Right lobe of liver (tissue), 6 donors: ENCODE results near the gene PIK3CG. TPM values are rescaled to one million over a fixed set of nuclear protein-coding genes. Genes with fewer than 3 reads are reported as not detected.
A peak's percentile ranks its signal among the peaks of the same experiment; 100 is the strongest.

Source experiments
- ATAC-seq, 4 donors: fragments of 200-7000 bp; cut with Tn5 transposase; one replicate each; pipeline ENCODE4 v1.9.1; 2020; ENCODE audit warnings: mild to moderate bottlenecking in 4 of 4, moderate library complexity in 4 of 4
- DNase-seq, 3 donors: peaks; one replicate each; pipeline ENCODE4 v3.0.0-alpha.2; 2020
- H3K27ac ChIP-seq, 3 donors: fragments of 200-600 bp; one replicate each; pipeline ENCODE4 v1.8.0; 2022
- H3K27me3 ChIP-seq, 2 donors: fragments of 200-600 bp; one replicate each; pipeline ENCODE4 v1.8.0; 2022
- H3K36me3 ChIP-seq, 4 donors: fragments of 200-600 bp; sonication (generic) in 1 of 4; one replicate each; pipeline versions ENCODE4 v1.5.1 to v1.8.0; 2017 to 2022; ENCODE audit warnings: control low read depth in 1 of 4
- H3K4me1 ChIP-seq, 4 donors: fragments of 200-600 bp; sonication (generic) in 1 of 4; one replicate each; pipeline versions ENCODE4 v1.5.1 to v1.8.0; 2017 to 2022; ENCODE audit warnings: control low read depth in 1 of 4
- H3K4me3 ChIP-seq, 3 donors: fragments of 200-600 bp; one replicate each; pipeline ENCODE4 v1.8.0; 2022
- H3K9me3 ChIP-seq, 4 donors: fragments of 200-600 bp; sonication (generic) in 1 of 4; one replicate each; pipeline versions ENCODE4 v1.5.1 to v1.8.0; 2017 to 2022; ENCODE audit warnings: control low read depth in 1 of 4
- POLR2A ChIP-seq: fragments of 450-650 bp; IDR thresholded peaks from one replicate; pipeline ENCODE4 v1.6.1; 2017; ENCODE audit warnings: antibody characterized with exemption, mild to moderate bottlenecking
- WGBS: methylation state at CpG from one replicate; pipeline ENCODE4 v1.1.6; 2018; ENCODE audit warnings: low coverage, low lambda C conversion rate; ENCODE audit not compliant: insufficient coverage; ENCODE audit errors: missing lambda C conversion rate; 5-methylcytosine and 5-hydroxymethylcytosine counted together
- intact Hi-C, 2 donors: fragments of 100-400 bp; cut with DNase I; formaldehyde crosslinking; loops; one replicate each; pipeline versions ENCODE4 v1.11.2 to v1.14.1; 2022
- total RNA-seq, 6 experiments: library from RNA; depleted of rRNA in 2 of 6; stranded (reverse); fragments of >200 nt in 2 of 6; fragmentation: NEBNext Ultra II Directional in 3 of 6; extraction: Animal tissue kit (Norgen Biotek cat#: 25700) in 3 of 6; gene quantifications; one replicate each; pipeline versions ENCODE4 v1.1.0 to v1.2.4, GENCODE V29; 2016 to 2023
- TF ChIP-seq, protein P1 (sequence below), 4 donors: fragments of 200-600 bp in 3 of 4; fragments of 450-650 bp in 1 of 4; IDR thresholded peaks; one replicate each; pipeline versions ENCODE4 v1.5.1 to v1.8.0; 2016 to 2022; ENCODE audit warnings: antibody characterized with exemption in 4 of 4, mild to moderate bottlenecking in 2 of 4
- donor health status: DM: no; HTN: yes; CAD: no.
- donor health status: DM: no; HTN: no; CAD: no.
- donor health status: DM: no; HTN: no; CAD: no.
- donor health status: DM: no; HTN: yes; CAD: no.
- donor health status: DM: no; HTN: yes; CAD: no.

PIK3CG gene
- total RNA-seq, 6 experiments from 2014 or later: 0.53 to 1.9 (median 0.71) TPM

DNA sequence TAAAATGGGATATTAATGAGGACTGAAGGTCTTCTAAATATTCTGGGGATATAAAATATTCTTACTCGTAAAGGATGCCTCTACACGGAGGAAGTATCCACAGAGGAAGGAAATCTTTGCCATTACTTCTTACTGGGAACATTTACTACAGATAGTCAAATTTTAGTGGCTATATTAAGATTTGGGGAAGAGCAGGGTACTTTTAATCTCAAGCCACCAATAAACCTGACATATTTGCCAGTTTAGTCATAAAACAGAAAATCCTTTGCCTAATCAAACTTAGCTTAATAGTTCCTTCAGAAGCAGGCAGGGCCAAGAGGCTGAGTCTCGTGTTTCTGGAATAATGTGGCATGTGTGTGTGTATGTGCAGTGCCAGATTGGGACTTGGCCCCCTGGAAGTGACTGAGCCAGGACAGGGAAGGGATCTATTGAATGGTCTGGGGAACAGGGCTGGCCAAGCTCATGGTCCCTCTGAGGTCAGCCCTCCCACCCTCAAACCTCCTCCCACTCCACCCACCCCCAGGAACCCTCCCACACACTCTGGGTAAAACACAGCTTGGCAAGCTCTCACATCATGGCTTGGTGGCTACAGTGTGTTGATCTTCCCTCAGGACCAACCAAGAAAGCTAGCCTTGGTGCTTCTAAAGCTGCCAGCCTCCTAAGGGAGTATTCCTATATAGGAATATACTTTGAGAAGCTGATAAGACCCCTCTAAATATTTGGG, 1.6 kb upstream of the PIK3CG start:
- DNase-seq (no peak), ATAC-seq (no peak)
- Histone ChIP-seq H3K4me3 (no peak overlapping the region), H3K4me1 (no peaks in the 10 kb centered on the region), H3K9me3 (no peaks in the 10 kb centered on the region), H3K36me3 (no peaks in the 10 kb centered on the region), H3K27ac (no peak overlapping the region), H3K27me3 (no peaks in the 10 kb centered on the region)
- TF ChIP-seq POLR2A: no peak
- TF ChIP-seq, protein P1, sequence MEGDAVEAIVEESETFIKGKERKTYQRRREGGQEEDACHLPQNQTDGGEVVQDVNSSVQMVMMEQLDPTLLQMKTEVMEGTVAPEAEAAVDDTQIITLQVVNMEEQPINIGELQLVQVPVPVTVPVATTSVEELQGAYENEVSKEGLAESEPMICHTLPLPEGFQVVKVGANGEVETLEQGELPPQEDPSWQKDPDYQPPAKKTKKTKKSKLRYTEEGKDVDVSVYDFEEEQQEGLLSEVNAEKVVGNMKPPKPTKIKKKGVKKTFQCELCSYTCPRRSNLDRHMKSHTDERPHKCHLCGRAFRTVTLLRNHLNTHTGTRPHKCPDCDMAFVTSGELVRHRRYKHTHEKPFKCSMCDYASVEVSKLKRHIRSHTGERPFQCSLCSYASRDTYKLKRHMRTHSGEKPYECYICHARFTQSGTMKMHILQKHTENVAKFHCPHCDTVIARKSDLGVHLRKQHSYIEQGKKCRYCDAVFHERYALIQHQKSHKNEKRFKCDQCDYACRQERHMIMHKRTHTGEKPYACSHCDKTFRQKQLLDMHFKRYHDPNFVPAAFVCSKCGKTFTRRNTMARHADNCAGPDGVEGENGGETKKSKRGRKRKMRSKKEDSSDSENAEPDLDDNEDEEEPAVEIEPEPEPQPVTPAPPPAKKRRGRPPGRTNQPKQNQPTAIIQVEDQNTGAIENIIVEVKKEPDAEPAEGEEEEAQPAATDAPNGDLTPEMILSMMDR (IDR thresholded peaks at IDR 0.05): no peak
- intact Hi-C loops: no loop called here
- WGBS: 51% methylated on average over 3 of the region's 3 CpGs

DNA sequence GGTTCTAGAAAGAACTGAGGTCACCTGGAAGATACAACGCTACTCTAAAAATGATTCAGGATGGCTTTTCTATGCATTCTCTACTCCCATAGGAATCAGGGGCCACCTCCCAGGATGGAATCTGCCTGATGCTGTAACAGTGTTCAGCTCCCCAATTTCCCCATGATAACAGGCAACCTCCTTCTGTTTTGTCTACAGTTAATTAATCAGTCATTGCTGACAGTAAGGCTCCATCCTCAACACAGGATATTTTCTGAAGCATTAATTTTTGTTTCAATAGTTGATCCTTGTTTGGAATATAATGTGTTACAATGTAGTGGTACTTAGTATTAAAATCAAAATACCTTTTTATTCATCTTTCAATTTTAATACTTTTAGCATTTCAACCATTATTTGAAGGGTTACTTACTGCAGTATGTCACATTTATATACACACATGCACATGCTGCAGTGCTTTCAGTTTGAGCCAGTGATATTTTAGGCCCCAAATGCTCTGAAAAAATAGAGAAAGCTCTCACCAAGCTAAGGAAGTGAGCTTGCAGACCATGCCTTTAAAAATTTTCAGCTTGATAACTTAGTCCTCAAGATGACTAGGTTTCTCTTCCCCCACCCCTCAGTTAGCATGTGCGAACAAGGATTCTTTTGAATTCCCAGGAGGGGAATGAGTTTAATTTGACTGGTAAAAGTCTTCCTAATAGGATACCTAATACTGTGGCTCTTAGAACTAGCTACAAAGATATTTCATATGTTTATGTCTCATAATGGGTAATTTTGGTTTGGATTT, 592 bp upstream of the PIK3CG start:
- intact Hi-C loops: no loop called here
- peak overlapping the region in 1 of 3 donors; percentile 47 for H3K27ac ChIP-seq

DNA sequence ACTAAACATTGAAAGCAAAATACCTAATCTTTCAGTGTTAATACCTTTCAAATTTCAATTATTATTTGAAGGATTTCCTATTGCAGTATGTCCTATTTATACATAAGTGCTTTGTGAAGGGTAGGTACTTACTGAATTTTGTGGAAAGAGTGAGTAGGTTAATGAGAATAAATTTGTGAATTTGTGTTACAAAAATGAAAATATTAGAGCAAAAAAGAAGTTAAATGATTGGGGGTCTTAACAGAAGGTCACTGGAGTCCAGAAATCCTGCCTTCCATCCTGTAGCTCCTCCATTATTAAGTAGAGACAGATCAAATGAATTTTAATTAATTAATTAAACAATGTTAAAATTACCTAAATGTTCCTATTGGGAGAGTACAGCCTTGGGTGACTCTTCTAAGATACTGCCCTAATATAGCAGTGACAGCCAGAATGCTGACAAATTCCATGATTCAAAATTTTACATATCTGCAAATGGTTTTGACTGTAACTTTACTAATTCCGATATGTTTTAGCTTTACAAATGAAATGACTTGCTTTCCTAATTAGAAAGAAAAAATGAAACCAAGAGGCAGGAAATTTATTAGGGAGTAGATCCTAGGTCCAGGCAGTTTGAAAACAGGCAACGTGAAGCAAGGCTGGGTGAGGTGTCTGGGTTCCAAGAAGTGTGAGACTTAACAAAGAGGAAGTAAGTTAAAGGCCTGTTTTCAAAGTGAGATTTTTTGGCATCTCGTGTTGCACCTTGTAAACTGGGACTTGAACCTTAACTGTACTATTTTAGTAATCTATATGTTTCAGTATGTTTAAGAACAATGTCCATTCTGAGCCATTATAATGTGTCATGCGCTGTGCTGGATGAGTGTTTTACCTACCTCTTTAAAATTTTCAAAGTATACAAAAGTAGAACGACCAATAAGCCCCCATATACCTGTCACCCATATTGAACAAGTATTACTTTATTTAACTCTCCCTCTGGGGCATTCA, 1.5 kb downstream of the PIK3CG start:
- intact Hi-C loops: no loop called here
- no peak for DNase-seq
- H3K4me3 ChIP-seq: peak overlapping the region in 1 of 3 donors; percentile 4

More for the DNA sequence above, 592 bp upstream of the PIK3CG start:
- ATAC-seq (peak in 2 of 4 donors; percentile 20 to 22), DNase-seq (no peak)
- no peaks in the 10 kb centered on the region for H3K9me3 ChIP-seq
- H3K4me1 ChIP-seq: no peaks in the 10 kb centered on the region
- TF ChIP-seq POLR2A: no peak
- TF ChIP-seq, protein P1 (IDR thresholded peaks at IDR 0.05): no peak
- 29% methylated on average over 1 of the region's 2 CpGs for WGBS
- no peak overlapping the region for H3K4me3 ChIP-seq
- H3K27me3 ChIP-seq: no peaks in the 10 kb centered on the region
- H3K36me3 ChIP-seq: no peaks in the 10 kb centered on the region

DNA sequence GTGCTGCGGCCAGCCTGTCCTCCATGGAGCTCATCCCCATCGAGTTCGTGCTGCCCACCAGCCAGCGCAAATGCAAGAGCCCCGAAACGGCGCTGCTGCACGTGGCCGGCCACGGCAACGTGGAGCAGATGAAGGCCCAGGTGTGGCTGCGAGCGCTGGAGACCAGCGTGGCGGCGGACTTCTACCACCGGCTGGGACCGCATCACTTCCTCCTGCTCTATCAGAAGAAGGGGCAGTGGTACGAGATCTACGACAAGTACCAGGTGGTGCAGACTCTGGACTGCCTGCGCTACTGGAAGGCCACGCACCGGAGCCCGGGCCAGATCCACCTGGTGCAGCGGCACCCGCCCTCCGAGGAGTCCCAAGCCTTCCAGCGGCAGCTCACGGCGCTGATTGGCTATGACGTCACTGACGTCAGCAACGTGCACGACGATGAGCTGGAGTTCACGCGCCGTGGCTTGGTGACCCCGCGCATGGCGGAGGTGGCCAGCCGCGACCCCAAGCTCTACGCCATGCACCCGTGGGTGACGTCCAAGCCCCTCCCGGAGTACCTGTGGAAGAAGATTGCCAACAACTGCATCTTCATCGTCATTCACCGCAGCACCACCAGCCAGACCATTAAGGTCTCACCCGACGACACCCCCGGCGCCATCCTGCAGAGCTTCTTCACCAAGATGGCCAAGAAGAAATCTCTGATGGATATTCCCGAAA, 2.7 kb downstream of the PIK3CG start:
- Histone ChIP-seq H3K36me3 (no peaks in the 10 kb centered on the region), H3K4me1 (no peaks in the 10 kb centered on the region), H3K4me3 (no peak overlapping the region), H3K9me3 (no peaks in the 10 kb centered on the region), H3K27ac (no peak overlapping the region), H3K27me3 (no peaks in the 10 kb centered on the region)
- DNase-seq (peak in 2 of 3 donors; percentile 22 to 54), ATAC-seq (no peak)
- intact Hi-C loops: no loop called here
- WGBS: 92% methylated on average over 4 of the region's 54 CpGs
- TF ChIP-seq, protein P1 (IDR thresholded peaks at IDR 0.05): no peak
- TF ChIP-seq POLR2A: no peak

More for the DNA sequence above, 1.5 kb downstream of the PIK3CG start:
- Histone ChIP-seq H3K27me3 (no peaks in the 10 kb centered on the region), H3K36me3 (no peaks in the 10 kb centered on the region), H3K4me1 (no peaks in the 10 kb centered on the region), H3K9me3 (no peaks in the 10 kb centered on the region), H3K27ac (peak overlapping the region in 2 of 3 donors; percentile 6 to 35)
- 36% methylated on average over 5 of the region's 5 CpGs for WGBS
- no peak for TF ChIP-seq POLR2A
- ATAC-seq: no peak
